B cell (primary cell): ENCODE results near the gene RGS6.

ENCODE experiments used
- CTCF ChIP-seq: fragments of 200-600 bp; IDR thresholded peaks from one replicate; pipeline ENCODE4 v1.8.0; 2022; ENCODE audit warnings: antibody characterized with exemption, mild to moderate bottlenecking
- EZH2 ChIP-seq: IDR thresholded peaks from 2 replicates; pipeline ENCODE4 v1.6.1; 2012; ENCODE audit warnings: borderline replicate concordance, low read depth, mild to moderate bottlenecking, moderate library complexity, low read length; ENCODE audit not compliant: insufficient read depth, poor library complexity, severe bottlenecking

GRCh38 chr14:72026536-72026935 is 94.3 kb downstream of the RGS6 start:
- no peak for TF ChIP-seq CTCF
- TF ChIP-seq EZH2 = no peak
